DMS79 (cell line): ENCODE data around the gene KATNA1.

Experiments used
- DNase-seq: peaks from one replicate; lab custom pipeline; 2025; lab: John Stamatoyannopoulos, UW

The KATNA1 gene

GRCh38 chr6:149608381-149608982 is 40.0 kb downstream of the KATNA1 start:
- DNase-seq, result no peak

DNA sequence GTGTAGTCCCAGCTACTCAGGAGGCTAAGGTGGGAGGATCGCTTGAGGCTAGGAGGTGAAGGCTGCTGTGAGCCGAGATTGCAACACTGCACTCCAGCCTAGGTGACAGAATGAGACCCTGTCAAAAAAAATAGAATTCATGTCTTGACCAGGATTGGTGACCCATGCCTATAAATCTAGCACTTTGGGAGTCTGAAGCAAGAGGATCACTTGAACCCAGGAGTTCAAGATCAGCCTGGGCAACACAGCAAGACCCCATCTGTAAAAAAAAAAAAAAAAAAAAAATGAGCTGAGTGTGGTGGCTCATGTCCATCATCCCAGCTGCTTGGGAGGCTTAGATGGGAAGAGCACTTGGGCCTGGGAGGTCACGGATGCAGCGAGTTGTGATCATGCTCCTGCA is 48.0 kb downstream of the KATNA1 start:
- DNase-seq, result no peak

GRCh38 chr6:149593408-149593807 is 55.1 kb downstream of the KATNA1 start:
- no peak for DNase-seq

GRCh38 chr6:149592983-149593382 is 55.5 kb downstream of the KATNA1 start:
- no peak for DNase-seq

DNA sequence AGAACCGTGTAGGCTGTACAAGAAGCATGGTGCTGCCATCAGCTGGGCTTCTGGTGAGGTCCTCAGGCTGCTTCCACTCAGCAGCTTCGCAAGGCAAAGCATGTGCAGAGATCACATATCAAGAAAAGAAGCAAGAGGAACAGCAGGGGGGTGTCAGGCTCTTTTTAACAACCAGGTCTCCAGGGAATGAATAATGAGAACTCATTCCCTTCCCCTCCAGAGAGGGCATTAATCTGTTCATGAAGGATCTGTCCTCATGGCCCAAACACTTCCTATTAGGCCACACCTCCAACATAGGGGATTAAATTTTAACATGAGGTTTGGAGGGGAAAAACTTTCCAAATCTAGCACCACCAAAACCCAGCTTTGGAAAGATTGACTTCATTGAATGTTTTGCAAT is 62.4 kb downstream of the KATNA1 start:
- no peak for DNase-seq

DNA sequence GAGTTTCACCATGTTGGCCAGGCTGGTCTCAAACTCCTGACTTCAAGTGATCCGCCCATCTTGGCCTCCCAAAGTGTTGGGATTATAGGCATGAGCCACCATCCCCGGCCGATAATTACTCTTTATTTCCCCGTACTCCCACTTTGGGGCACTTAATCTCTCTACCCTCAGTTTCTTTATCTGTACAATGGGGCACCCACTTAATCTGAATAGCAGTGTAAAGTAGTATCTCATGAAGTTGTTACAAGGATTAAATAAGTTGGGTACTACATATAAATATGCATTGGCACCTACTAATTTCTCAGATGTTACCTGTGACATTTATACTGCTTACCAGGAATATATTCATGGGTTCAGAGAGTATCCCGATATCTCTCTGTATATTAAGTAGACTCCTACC is 67.2 kb downstream of the KATNA1 start:
- no peak for DNase-seq

DNA sequence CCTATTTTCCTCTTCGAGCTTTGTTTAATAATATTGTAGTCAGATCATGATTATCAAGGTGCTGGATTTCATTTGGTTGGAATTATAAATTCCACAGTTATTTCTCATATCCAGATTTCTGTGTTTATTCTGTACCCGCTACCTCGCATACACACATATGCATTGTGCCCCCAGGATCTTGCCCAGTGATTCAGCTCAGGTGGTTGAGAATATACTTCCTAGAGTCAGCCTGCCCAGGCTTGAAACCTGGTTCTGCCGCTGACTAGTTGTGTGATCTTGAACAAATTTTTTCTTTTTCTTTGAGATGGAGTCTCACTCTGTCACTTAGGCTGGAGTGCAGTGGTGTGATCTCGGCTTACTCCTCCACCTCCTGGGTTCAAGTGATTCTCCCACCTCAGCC is 67.6 kb downstream of the KATNA1 start:
- no peak for DNase-seq

DNA sequence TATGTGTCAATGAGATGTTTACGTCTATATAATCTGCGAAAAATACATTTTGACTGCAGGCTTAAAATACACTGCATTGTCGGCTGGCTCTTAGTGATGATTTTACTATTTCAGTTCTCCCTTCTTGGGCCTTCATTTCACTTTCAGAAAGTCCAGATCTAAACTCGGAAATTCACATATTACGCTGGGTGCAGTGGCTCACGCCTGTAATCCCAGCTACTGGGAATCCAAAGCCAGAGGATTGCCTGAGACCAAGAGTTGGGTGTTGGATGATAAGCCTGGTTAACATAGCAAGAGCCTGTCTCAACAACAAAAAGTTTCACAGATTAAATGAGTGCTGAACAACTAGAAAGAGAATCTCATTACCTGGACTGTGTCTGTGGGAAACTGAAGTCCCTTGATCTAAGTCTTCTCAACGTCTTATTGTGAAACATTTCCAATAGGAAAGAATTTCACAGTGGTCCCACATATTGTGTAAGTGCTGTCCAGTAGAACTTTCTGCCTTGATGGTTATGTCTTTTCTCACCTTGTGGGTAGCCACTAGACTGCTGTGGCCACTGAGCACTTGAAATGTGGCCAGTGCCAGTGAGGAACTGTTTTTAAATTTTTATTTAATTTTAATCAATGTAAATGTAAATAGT is 80.4 kb downstream of the KATNA1 start:
- DNase-seq, result no peak

DNA sequence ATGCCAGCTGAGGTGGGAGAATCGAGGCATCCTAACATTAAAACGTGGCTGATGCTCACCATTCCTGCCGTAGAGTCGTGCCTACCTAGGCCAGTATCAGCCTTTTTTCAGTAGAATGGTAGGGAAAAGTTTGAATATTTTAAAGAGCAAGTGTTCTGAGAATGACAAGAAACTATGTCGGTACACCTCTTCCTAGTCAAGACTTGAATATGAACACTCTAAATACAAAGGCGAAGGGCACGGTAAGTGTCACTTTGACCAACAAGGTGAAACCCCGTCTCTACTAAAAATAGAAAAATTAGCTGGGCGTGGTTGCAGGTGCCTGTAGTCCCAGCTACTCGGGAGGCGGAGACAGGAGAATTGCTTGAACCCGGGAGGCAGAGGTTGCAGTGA is 81.3 kb downstream of the KATNA1 start:
- DNase-seq, result no peak

DNA sequence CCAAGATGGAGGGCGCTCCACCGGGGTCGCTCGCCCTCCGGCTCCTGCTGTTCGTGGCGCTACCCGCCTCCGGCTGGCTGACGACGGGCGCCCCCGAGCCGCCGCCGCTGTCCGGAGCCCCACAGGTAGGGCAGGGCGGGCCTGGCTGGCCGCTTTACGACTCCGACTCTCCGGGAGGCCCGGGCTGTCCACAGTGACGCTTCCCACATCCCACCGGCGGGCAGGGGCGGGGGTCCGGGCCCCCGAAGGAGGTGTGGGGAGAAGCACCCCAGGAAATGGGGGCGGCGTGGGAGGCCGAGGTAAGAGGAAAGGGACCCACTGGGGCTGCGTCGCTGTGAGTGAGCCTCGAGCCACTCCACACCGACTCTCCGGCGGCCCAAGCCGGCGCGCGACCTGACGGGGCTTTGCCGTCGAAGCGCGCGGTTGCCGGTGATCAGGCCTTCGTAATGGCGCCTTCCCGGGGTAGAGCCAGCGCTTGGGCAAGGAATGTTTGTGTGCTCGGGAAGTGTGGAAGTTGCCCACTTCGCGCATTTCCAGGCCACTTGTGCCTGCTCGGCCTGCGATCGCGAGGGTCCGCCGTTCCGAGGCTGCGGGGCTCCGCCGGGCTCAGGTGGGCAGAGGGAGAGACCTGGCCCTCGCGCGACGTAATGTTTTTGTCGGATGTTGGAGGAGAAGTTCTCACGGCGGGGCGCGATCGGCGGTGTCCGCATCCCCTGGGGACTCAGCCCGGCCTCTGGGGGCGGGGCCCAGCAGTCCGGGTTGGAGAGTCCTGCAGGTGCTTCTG is 81.9 kb downstream of the KATNA1 start:
- DNase-seq, result peak; percentile 30

- DNase-seq, result peak; percentile 84
These were observed 82.7 kb downstream of the KATNA1 start, which contains the start of gene GINM1 for GRCh38 chr6:149565527-149566409. Gene GINM1 (plus strand): TSS chr6:149566375. CDS start chr6:149566415, 40 bp downstream.

GRCh38 chr6:149563928-149564325 is 84.6 kb downstream of the KATNA1 start:
- DNase-seq, result no peak

- no peak for DNase-seq
These were observed 85.1 kb downstream of the KATNA1 start for GRCh38 chr6:149563203-149563927.

- DNase-seq, result no peak
These were observed 87.8 kb downstream of the KATNA1 start for GRCh38 chr6:149560736-149561135.

DNA sequence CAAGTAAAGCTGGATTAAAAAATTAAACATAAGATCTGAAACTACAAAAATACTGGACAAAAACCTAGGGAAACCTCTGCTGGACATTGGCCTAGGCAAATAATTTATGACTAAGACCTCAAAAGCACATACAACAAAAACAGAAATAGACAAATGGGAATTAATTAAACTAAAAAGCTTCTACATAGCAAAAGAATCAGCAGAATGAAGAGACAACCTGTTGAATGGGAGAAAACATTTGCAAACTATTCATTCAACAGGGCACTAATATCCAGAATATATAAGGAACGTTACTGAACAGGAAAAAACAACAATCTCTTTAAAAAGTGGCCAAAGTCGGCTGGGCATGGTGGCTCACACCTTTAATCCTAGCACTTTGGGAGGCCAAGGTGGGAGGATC is 89.1 kb downstream of the KATNA1 start:
- no peak for DNase-seq

DNA sequence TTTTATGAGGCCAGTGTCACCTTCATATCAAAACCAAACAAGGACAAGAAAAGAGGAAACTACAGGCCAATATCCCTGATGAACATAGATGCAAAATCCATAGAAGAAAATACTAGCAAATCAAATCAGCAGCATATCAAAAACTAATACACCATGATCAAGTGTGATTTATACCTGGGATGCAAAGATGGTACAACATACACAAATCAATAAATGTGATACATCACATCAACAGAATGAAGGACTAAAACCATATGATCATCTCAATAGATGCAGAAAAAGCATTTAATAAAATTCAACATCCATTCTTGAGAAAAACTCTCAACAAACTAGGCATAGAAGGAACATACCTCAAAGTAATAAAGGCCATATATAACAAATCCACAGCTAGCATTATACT is 90.5 kb downstream of the KATNA1 start:
- no peak for DNase-seq

DNA sequence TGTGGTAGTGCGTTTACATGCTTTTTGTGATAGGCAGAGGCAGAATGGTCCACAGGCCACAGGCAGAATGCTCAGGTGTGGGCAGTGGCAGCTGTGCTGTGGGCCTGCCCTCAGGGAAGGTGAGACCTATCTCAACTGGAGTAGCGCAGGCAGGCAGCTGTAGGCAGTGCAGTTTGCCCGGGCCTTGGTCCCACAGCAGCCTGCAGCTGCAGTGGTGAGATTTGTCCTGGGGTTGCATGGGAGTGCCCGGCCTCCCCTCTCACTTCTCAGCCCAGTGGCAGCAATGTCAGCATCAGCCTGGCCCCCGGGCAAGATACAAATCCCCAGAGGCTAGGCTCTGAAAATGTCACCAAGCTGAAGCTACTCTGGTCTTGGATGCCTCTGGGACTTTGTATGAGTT is 96.6 kb downstream of the KATNA1 start:
- DNase-seq, result no peak

DNA sequence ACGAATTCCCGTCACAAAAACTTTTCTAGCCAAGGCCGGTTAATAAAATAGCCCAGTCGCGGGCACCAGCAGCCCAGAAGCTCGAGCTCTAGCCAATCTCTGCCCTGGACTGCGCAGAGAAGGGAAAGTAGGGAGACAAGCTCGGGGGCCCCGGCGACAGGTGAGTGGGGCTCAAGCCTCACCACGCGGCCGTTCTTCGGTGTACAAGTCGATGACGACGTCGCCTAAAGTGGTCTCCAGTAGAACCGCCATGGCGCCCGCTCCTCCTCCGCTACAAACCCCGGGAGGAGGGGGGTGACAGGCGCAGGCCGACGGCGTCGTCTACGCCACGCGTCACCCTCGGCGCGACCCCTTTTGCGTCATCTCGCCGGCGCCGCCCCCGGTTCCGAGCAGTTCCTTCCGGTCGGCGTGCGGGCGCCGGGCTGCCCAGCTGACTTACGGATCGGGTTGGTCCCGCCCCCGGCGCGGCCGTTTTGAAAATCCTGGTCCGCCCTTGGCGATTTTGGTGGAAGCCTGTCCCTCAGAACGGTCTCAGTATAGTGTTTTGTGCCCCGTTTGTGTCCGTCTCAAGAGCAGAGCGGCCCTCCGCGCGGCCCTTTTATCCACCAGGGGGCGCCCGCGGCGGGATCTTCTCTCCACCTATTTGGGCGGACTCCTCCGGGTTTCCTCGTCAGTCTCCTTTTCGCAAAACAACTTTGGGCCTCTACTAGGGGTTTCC is 102.6 kb downstream of the KATNA1 start, which contains the start of gene PPIL4:
PPIL4 (minus strand) TSS at position 290 of the 718 bp plus-strand sequence; CDS start at position 252, 38 bp downstream.
- DNase-seq, result peak; percentile 83

DNA sequence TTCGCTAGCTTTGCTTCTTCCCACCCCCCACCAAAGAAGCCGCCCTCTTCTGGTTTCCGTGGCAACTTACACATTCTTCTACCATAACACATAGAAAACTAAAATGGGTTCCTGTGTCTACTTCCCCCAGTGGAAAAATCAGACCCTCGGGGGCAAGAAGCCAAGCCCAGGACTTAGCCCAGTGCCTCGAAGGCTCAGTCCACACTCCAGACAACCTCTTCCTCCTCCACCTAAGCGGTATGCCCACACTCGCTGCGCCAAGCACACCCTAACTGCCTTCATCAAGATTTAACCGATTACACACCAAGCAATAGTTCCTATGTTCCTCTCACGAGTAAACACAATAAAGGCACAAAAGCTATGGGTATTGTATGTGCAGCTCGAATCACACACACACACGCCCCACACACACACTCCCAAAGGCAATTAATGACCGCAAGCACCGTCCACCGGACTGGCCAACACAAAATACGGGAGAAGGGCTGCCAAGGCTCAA is 103.2 kb downstream of the KATNA1 start:
- peak; percentile 16 for DNase-seq
